ENCODE results near the gene ABCC12.

Gene ABCC12

DNA sequence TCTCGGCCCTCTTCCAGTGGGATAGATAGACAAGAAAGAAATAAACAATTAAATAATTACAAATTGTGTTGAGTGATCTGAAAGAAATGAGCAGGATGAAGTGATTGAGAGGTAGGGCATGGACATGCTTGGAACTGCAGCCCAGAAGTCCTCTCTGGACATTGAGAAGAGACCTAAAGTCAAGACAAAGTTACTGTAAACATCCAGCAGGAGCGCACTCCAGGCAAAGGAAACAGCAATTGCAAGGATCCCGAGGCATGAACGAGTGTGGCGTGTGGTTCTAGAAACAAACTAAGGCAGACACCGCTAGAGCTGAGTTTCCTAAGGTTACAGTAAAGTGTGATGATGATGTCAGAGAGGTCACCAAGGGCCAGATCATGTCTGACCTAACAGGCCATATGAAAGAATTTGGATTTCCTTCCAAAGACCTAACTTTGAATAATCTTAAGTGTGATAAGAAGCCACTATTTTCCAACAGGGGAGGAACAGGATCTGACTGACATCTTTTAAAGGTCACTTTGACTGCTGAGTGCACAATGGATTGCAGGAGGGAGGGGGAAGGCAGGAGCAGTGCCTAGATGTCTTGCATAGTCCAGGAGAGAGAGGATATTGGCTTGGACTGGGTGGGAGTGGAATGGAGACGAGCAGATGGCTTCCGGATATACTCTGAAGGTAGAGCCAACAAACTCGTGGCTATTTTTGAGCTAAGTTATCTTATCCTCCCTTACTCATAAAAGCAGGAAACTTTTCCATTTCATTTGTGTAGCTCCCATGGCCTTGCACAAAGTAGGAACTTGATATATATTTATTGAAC is 19.0 kb downstream of the ABCC12 start:
- no peak for DNase-seq (ENCODE audit: low spot score)
- in situ Hi-C loops (cut with MboI; ENCODE audit: low pct_unique_long_range_greater_than_20kb, low sequenced_read_pairs, unreplicated experiment), result no loop called here
- TF ChIP-seq, protein P1, sequence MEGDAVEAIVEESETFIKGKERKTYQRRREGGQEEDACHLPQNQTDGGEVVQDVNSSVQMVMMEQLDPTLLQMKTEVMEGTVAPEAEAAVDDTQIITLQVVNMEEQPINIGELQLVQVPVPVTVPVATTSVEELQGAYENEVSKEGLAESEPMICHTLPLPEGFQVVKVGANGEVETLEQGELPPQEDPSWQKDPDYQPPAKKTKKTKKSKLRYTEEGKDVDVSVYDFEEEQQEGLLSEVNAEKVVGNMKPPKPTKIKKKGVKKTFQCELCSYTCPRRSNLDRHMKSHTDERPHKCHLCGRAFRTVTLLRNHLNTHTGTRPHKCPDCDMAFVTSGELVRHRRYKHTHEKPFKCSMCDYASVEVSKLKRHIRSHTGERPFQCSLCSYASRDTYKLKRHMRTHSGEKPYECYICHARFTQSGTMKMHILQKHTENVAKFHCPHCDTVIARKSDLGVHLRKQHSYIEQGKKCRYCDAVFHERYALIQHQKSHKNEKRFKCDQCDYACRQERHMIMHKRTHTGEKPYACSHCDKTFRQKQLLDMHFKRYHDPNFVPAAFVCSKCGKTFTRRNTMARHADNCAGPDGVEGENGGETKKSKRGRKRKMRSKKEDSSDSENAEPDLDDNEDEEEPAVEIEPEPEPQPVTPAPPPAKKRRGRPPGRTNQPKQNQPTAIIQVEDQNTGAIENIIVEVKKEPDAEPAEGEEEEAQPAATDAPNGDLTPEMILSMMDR (IDR thresholded peaks at IDR 0.05; ENCODE audit: extremely low read depth, insufficient read depth, missing control alignments), result no peak

DNA sequence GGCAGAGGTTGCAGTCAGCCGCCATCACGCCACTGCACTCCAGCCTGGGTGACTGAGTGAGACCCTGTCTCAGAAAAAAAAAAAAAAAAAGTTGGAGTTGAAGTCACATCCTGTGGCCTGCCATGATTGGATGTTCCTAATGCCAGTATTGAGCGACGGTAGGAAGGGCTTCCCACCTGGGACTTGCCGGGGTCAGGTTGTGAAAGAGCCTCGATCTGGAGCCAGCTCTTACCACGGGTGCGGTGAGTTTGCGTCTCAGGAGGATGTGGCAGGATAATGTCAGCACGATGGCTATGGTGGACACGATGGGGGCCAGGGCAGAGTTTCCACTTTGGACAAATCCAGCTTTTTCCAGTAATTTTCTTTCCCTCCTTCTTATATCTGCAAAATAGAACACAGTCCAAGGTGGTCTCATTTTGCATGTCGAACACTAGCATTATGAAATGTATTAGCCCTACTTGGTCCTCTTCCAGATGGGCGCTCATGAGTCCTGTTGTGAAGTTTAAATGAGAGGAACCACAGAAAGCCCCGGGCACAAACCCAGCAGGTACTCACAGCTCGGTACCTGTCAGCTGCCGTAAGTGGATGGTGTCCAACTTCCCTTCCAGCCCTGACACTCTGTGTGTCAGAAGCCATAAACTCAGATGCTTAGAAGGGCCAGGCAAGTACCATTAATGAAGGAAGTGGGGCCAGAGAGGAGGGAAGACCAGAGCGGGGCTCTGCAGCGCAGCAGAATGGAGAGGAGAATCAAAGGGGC is 22.2 kb downstream of the ABCC12 start:
- TF ChIP-seq, protein P1 (IDR thresholded peaks at IDR 0.05; ENCODE audit: extremely low read depth, insufficient read depth, missing control alignments), result no peak
- no peak for DNase-seq (ENCODE audit: low spot score)
- in situ Hi-C loops (cut with MboI; ENCODE audit: low pct_unique_long_range_greater_than_20kb, low sequenced_read_pairs, unreplicated experiment), result no loop called here

DNA sequence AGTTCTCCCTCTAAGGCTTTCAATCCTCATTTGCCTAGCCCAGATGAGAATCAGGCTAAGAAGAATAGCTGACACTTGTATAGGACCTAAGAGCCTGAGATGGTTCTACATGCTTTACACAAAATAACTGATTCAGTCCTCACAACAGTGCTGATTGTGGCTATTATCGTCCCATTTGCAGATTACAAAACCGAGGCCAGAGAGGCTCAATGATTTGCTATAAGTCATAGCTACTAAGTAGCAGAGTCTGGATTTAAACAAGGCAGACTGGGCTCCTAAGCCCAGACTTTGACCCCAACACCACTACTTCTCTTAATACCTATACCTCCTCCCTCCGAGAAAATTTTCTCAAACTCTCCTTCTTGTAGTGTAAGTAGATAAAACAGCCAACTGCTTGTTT is 23.1 kb downstream of the ABCC12 start:
- TF ChIP-seq, protein P1 (IDR thresholded peaks at IDR 0.05; ENCODE audit: extremely low read depth, insufficient read depth, missing control alignments), result no peak
- DNase-seq (ENCODE audit: low spot score), result no peak
- in situ Hi-C loops (cut with MboI; ENCODE audit: low pct_unique_long_range_greater_than_20kb, low sequenced_read_pairs, unreplicated experiment), result no loop called here

DNA sequence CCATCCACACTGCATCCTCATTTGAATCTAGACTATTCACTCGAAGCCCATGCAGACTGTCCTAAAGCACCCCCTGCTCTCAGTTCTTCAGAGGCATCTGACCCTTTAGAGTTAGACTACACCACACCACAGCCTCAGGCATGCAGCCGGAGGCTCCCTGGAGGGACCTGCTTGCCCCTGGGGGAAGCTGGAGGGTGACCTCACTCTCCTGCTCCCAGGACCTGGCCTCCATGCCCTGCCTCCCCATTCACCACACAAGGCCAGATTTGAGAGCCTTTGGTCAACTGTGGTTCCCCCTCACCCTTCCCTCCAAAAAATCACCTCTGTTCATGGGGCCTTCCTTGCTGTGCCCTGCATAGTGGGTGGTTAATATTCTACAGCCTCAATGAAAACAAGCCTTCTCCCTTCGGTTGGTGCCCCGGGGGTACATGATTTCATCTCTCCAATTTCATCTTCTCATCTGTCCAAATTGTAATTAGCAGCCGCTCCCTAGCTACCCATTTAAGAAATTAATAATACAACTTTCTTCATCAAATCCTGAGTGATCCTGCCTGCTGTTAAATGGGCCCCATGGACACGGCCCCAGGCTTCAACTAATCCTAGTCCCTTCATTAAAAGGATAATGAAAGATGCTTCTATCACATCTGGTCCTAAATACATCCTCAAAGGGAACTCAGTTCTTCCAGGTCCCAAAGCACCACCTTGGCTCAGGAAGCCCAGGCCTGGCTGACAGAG is 24.4 kb downstream of the ABCC12 start:
- in situ Hi-C loops (cut with MboI; ENCODE audit: low pct_unique_long_range_greater_than_20kb, low sequenced_read_pairs, unreplicated experiment), result no loop called here
- TF ChIP-seq, protein P1 (IDR thresholded peaks at IDR 0.05; ENCODE audit: extremely low read depth, insufficient read depth, missing control alignments), result no peak
- no peak for DNase-seq (ENCODE audit: low spot score)

DNA sequence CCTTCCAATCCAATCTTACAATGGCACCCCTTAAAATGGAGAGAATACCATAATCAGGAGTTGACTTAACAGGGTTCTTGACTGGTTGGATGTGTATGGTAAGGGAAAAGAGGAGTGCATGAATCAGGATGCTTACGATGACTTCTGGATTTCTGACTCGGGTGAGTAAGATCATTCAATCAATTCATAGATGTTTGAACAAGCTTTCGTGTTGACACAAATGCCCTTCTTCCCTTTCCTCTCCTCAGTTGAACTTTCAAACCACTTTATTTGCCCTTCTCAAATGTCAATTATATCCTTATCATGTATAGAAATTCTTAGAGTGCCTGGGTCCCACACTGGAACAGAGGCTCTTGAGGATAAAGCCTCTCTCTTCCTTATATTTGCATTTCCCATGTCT is 25.9 kb downstream of the ABCC12 start:
- in situ Hi-C loops (cut with MboI; ENCODE audit: low pct_unique_long_range_greater_than_20kb, low sequenced_read_pairs, unreplicated experiment), result no loop called here
- DNase-seq (ENCODE audit: low spot score), result no peak
- TF ChIP-seq, protein P1 (IDR thresholded peaks at IDR 0.05; ENCODE audit: extremely low read depth, insufficient read depth, missing control alignments), result no peak

DNA sequence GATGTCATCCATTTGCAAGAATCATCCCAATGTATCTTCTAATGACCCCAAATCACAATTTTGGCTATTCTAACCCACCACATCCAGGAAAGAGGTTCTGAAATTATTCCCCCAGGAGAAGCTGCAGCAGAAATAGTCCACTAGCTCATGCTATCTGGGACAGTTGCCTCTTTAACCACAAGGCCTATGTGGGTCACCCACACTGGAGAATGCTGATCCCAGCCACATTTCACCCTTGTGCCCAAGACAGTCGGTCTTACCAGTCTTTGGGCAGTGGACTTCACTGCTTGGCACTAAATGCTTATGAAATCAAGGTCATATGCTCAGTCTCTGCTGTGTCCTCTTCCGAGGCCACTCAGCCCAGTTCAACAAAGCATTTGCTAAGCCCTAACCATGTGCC is 27.0 kb downstream of the ABCC12 start:
- DNase-seq (ENCODE audit: low spot score), result no peak
- in situ Hi-C loops (cut with MboI; ENCODE audit: low pct_unique_long_range_greater_than_20kb, low sequenced_read_pairs, unreplicated experiment), result no loop called here
- TF ChIP-seq, protein P1 (IDR thresholded peaks at IDR 0.05; ENCODE audit: extremely low read depth, insufficient read depth, missing control alignments), result no peak

Measured in GM13977 (cell line).